WERI-Rb-1 (cell line): ENCODE results near the gene CIZ1.

Experiments used
- DNase-seq: peaks from one replicate; pipeline ENCODE4 v3.0.0-alpha.2; 2020
- H3K27ac ChIP-seq: fragments of 250-450 bp; sonication (Bioruptor Pico); 2 replicates; pipeline ENCODE4 v1.5.1; 2020; ENCODE audit warnings: mild to moderate bottlenecking, moderate library complexity
- H3K27me3 ChIP-seq: fragments of 250-450 bp; sonication (Bioruptor Pico); 2 replicates; pipeline ENCODE4 v1.5.1; 2021; ENCODE audit warnings: mild to moderate bottlenecking, low read depth, moderate library complexity; ENCODE audit not compliant: insufficient read depth, severe bottlenecking
- H3K36me3 ChIP-seq: fragments of 250-450 bp; sonication (Bioruptor Pico); 2 replicates; pipeline ENCODE4 v1.5.1; 2020; ENCODE audit warnings: mild to moderate bottlenecking, moderate library complexity
- H3K4me3 ChIP-seq: 2 replicates; pipeline ENCODE4 v1.5.1; 2011; ENCODE audit warnings: low read depth, mild to moderate bottlenecking, control low read depth, low read length
- H3K9me3 ChIP-seq: fragments of 250-450 bp; sonication (Bioruptor Pico); 2 replicates; pipeline ENCODE4 v1.5.1; 2021; ENCODE audit warnings: mild to moderate bottlenecking, moderate library complexity; ENCODE audit not compliant: severe bottlenecking
- TF ChIP-seq, protein P1 (sequence below): IDR thresholded peaks from 2 replicates; pipeline ENCODE4 v1.5.1; 2011; ENCODE audit warnings: low read depth, mild to moderate bottlenecking, control low read depth, inconsistent platforms, low read length

CIZ1 gene

DNA sequence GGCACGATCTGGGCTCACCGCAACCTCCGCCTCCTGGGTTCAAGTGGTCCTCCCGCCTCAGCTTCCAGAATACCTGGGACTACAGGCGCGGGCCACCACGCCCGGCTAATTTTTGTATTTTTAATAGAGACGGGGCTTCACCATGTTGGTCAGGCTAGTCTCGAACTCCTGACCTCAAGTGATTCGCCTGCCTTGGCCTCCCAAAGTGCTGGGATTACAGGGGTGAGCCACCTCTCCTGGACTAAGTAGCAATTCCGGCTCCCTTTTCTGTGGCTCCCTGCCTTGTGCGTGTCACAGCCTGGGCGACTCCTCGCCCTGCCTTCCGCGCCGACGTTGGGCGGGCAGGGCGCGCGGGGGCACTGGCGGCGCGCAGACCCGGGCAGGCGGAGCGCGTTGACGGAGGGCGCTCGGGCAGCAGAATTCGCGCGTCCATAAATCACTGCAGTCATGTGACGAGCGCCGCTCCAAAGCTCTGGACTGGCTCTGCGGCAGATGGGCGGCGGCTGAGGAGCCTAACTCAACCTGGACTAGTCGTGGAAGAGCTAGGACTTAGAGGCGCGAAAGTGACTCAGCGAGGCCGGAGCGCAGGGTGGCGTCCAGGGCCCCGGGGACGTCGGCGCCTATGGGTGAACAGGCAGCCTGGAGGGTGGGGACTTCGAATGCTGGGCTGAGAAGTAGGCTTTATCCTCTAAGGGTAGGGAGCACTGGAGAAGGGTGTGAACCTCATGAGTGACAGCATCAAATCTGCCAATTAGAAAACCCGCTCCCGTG, 1.4 kb upstream of the CIZ1 start:
- no peaks in the 10 kb centered on the region for H3K9me3 ChIP-seq

DNA sequence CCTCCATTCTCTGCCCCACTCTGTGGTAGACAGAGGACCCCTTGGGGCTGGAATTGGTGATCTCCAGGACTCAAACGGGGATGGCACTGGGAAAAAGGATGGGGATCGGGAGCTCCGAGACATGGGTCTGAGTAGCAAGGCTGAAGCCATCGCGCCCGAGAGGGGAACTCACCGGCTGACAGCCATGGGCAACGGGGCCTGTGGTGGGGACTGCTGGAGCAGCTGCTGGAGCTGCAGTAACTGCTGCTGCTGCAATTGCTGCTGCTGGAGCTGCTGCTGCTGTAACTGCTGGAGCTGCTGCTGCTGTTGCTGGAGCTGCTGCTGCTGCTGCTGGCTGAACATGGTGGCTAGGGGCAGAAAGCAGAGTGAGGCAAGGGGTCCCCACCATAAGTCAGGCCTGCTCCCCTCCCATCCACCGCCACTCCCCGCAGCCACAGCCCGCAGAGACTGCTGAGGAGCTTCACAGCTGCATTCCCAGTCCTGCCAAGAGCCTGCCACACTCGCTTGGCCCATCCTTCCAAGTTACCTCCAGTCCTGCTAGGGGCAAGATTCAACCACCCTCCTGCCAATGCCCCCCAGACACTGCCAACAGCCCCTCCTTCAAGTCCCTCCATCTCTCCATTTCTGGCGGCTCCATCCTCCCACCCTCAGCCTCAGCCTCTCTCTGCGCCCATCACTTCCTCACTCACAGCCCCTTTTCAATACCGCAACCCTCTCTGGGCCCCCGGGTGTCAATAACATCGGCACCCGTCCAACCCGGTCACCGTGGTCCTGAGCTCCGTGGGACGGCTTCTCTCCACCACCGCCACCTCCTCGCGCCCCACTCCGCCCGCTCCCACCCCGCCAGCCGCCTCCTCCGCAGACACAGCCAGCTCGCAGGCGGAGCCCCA, 611 bp downstream of the CIZ1 start:
- H3K27ac ChIP-seq = peak overlapping the region; percentile 87
- H3K36me3 ChIP-seq = peaks cover 41% of the 10 kb centered on the region
- no peaks in the 10 kb centered on the region for H3K27me3 ChIP-seq
- DNase-seq = no peak
- peak overlapping the region; percentile 72 for H3K4me3 ChIP-seq
- no peaks in the 10 kb centered on the region for H3K9me3 ChIP-seq
- TF ChIP-seq, protein P1, sequence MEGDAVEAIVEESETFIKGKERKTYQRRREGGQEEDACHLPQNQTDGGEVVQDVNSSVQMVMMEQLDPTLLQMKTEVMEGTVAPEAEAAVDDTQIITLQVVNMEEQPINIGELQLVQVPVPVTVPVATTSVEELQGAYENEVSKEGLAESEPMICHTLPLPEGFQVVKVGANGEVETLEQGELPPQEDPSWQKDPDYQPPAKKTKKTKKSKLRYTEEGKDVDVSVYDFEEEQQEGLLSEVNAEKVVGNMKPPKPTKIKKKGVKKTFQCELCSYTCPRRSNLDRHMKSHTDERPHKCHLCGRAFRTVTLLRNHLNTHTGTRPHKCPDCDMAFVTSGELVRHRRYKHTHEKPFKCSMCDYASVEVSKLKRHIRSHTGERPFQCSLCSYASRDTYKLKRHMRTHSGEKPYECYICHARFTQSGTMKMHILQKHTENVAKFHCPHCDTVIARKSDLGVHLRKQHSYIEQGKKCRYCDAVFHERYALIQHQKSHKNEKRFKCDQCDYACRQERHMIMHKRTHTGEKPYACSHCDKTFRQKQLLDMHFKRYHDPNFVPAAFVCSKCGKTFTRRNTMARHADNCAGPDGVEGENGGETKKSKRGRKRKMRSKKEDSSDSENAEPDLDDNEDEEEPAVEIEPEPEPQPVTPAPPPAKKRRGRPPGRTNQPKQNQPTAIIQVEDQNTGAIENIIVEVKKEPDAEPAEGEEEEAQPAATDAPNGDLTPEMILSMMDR = no peak

More for the DNA sequence above, 1.4 kb upstream of the CIZ1 start:
- TF ChIP-seq, protein P1 = no peak
- Histone ChIP-seq H3K36me3 (peaks cover 26% of the 10 kb centered on the region), H3K27ac (no peak overlapping the region), H3K4me3 (no peak overlapping the region), H3K27me3 (no peaks in the 10 kb centered on the region)
- DNase-seq = no peak

DNA sequence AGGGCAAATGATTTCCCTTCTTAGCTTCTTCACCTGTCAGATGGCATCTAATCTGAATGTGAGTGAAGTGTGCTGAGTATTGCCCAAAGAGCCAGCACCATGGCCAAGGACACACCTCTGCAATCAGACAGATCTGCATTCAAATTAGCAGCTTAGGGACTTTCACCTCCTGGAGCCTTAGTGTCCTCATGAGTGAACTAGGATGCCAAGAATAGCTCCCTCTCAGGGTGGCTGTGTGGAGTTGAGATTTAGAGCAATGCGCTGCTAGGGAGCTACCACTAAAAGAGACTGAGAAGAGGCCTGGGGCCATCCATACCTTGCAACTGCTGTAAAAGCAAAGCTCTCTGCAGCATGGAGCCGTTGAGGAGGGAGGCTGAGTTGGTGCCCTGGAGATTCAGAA, 1.4 kb downstream of the CIZ1 start:
- DNase-seq = no peak
- Histone ChIP-seq H3K9me3 (no peaks in the 10 kb centered on the region), H3K4me3 (no peak overlapping the region), H3K27me3 (no peaks in the 10 kb centered on the region), H3K36me3 (peaks cover 48% of the 10 kb centered on the region), H3K27ac (no peak overlapping the region)
- TF ChIP-seq, protein P1 = no peak

DNA sequence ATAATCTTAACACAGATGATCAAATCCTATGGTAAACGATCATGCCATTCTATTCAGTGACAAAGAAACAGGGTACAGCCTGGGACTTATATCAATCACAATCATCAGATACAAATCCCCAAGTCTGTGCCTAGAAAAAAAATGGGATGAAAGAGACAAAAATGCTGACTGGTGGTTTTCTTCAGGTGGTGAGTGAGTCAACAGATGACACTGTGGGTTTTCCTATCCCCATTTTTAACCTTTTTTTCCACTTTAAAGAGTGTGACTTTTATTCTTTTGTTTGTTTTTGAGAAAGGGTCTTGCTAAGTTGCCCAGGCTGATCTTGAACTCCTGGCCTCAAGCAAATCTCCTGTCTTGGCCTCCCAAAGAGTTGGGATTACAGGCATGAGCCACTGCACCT, 3.2 kb downstream of the CIZ1 start:
- no peak overlapping the region for H3K27ac ChIP-seq
- TF ChIP-seq, protein P1 = no peak
- H3K36me3 ChIP-seq = peaks cover 66% of the 10 kb centered on the region
- no peak for DNase-seq
- no peaks in the 10 kb centered on the region for H3K9me3 ChIP-seq
- no peaks in the 10 kb centered on the region for H3K27me3 ChIP-seq
- H3K4me3 ChIP-seq = no peak overlapping the region

DNA sequence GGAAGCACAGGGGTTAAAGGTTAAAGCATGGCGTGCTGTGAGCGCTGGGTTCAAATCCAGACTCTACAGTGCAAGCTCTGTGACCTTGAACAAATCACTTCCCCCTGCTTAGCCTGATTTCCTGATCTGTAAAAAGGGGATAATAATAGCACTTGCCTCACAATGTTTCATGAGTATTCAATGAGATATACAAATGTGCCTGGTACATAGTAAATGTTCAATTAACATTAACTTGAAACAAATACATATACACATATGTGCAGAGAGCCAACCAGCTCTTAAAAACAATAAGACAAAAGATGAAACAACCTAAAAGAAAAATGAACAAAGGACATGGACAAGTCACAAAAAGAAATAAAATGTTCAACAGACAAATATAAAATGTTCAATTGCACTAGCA, 4.0 kb downstream of the CIZ1 start:
- no peaks in the 10 kb centered on the region for H3K27me3 ChIP-seq
- no peak overlapping the region for H3K27ac ChIP-seq
- no peak overlapping the region for H3K4me3 ChIP-seq
- no peaks in the 10 kb centered on the region for H3K9me3 ChIP-seq
- no peak for DNase-seq
- TF ChIP-seq, protein P1 = no peak
- peaks cover 75% of the 10 kb centered on the region for H3K36me3 ChIP-seq
